H1 (cell line): ENCODE measurements around the gene BAZ1B. TPM values are rescaled to one million over a fixed set of nuclear protein-coding genes. Genes with fewer than 3 reads are reported as not detected.
A peak's percentile ranks its signal among the peaks of the same experiment; 100 is the strongest.

Experiments
- BRCA1 ChIP-seq: IDR thresholded peaks from 2 replicates; pipeline ENCODE4 v1.6.1; 2012; ENCODE audit warnings: low read depth, low read length, improper control_type of control experiment
- CBX5 ChIP-seq: fragments of 300-800, 300-1000 bp; sonication (generic); IDR thresholded peaks from 2 replicates; pipeline ENCODE4 v1.7.1; 2016; ENCODE audit warnings: antibody characterized with exemption, low read length, low read depth
- CHD7 ChIP-seq: fragments of 300-600 bp; sonication (generic); IDR thresholded peaks from 2 replicates; pipeline ENCODE4 v1.7.1; 2012; ENCODE audit warnings: low read length, moderate library complexity, mild to moderate bottlenecking, inconsistent platforms; ENCODE audit not compliant: insufficient replicate concordance
- HDAC2 ChIP-seq, 2 experiments: fragments of 300-600 bp in 1 of 2; sonication (generic) in 1 of 2; IDR thresholded peaks; 2 replicates each; pipeline ENCODE4 v1.6.1; 2011 to 2012; ENCODE audit warnings: low read depth in 2 of 2, low read length in 2 of 2, mild to moderate bottlenecking in 2 of 2, moderate library complexity in 2 of 2, borderline replicate concordance in 1 of 2, inconsistent platforms in 1 of 2
- HDAC6 ChIP-seq: IDR thresholded peaks from one replicate; pipeline ENCODE4 v1.7.1; 2012; ENCODE audit warnings: low read depth, mild to moderate bottlenecking, inconsistent platforms, low read length, moderate library complexity
- JUND ChIP-seq: IDR thresholded peaks from 2 replicates; pipeline ENCODE4 v1.6.1; 2011; ENCODE audit warnings: mild to moderate bottlenecking, improper control_type of control experiment, low read length
- NRF1 ChIP-seq: IDR thresholded peaks from 2 replicates; pipeline ENCODE4 v1.6.1; 2011; ENCODE audit warnings: mild to moderate bottlenecking, low read depth, low read length, improper control_type of control experiment
- RXRA ChIP-seq: IDR thresholded peaks from 2 replicates; pipeline ENCODE4 v1.6.1; 2011; ENCODE audit warnings: low read depth, mild to moderate bottlenecking, low read length, moderate library complexity; ENCODE audit not compliant: insufficient read depth
- polyA plus RNA-seq, 7 experiments: library from polyadenylated mRNA; depleted of rRNA in 3 of 7; stranded (reverse) in 5 of 7; unstranded in 2 of 7; fragments of >200 nt in 5 of 7; fragments of 200-250 nt in 2 of 7; gene quantifications; 1 replicate in 5 of 7; 2 replicates in 1 of 7; 4 replicates in 1 of 7; pipeline versions ENCODE4 v1.2.1 to v1.2.3, GENCODE V29; 2011 to 2013; ENCODE audit warnings: missing spikeins in 2 of 7, mixed read lengths in 2 of 7
- total RNA-seq: library from RNA; stranded (reverse); fragmentation: NEBNext Ultra II Directional; extraction: Animal tissue kit (Norgen Biotek cat#: 25700); gene quantifications from 2 replicates; pipeline ENCODE4 v1.2.1, GENCODE V29; 2021
- TF ChIP-seq, protein P1 (sequence below): IDR thresholded peaks from 2 replicates; pipeline ENCODE4 v1.6.1; 2012; ENCODE audit warnings: inconsistent platforms

The BAZ1B gene
- total and polyA plus RNA-seq, 2 of the 8 experiments (the other 6 are each of a cell fraction or from before 2014, with no cell fraction given) = 21.0 to 86.8 TPM

- TF ChIP-seq CHD7 (no peak), RXRA (no peak), JUND (no peak), CBX5 (no peak), HDAC6 (no peak), NRF1 (peak; percentile 63), BRCA1 (no peak), HDAC2 (IDR thresholded peaks at IDR 0.05; ENCODE audit: borderline replicate concordance in 1 of 2, low read depth in 2 of 2, low read length in 2 of 2) (peak in 1 of 2 experiments; percentile 74; a peak in 2 of 4 replicates)
- TF ChIP-seq, protein P1, sequence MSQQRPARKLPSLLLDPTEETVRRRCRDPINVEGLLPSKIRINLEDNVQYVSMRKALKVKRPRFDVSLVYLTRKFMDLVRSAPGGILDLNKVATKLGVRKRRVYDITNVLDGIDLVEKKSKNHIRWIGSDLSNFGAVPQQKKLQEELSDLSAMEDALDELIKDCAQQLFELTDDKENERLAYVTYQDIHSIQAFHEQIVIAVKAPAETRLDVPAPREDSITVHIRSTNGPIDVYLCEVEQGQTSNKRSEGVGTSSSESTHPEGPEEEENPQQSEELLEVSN = peak; percentile 99
Measured at GRCh38 chr7:73557397-73558257, 35.5 kb upstream of the BAZ1B start, which contains the start of gene BCL7B (continued).
